ENCODE measurements around the gene SPACA6.

GRCh38 chr19:51737924-51738323 is 44.8 kb downstream of the SPACA6 start:
- TF ChIP-seq HDAC6 (IDR thresholded peaks at IDR 0.05; ENCODE audit: unreplicated experiment) (no peak), POLR2A (IDR thresholded peaks at IDR 0.05; ENCODE audit: low read depth, low read length) (no peak), MYC (IDR thresholded peaks at IDR 0.05; ENCODE audit: insufficient read depth, insufficient read length, insufficient replicate concordance, low read length, severe bottlenecking) (no peak), HSF1 (IDR thresholded peaks at IDR 0.05; ENCODE audit: low read depth, low read length) (no peak), CBX3 (IDR thresholded peaks at IDR 0.05; ENCODE audit: borderline replicate concordance, low read depth) (no peak), RAD51 (IDR thresholded peaks at IDR 0.05) (no peak), FOXK2 (IDR thresholded peaks at IDR 0.05) (no peak), SP1 (IDR thresholded peaks at IDR 0.05; ENCODE audit: low read depth, low read length) (no peak), BCL11A (IDR thresholded peaks at IDR 0.05; ENCODE audit: low read depth, low read length) (no peak), EP300 (IDR thresholded peaks at IDR 0.05; ENCODE audit: borderline replicate concordance in 1 of 2, control insufficient read depth in 1 of 2, low read depth in 2 of 2, low read length in 2 of 2) (no peak), PAX5 (IDR thresholded peaks at IDR 0.05; ENCODE audit: borderline replicate concordance, low read depth, low read length) (no peak), CEBPB (IDR thresholded peaks at IDR 0.05; ENCODE audit: borderline replicate concordance in 1 of 2, low read depth in 2 of 2, low read length in 2 of 2) (no peak)
- TF ChIP-seq, protein P1, sequence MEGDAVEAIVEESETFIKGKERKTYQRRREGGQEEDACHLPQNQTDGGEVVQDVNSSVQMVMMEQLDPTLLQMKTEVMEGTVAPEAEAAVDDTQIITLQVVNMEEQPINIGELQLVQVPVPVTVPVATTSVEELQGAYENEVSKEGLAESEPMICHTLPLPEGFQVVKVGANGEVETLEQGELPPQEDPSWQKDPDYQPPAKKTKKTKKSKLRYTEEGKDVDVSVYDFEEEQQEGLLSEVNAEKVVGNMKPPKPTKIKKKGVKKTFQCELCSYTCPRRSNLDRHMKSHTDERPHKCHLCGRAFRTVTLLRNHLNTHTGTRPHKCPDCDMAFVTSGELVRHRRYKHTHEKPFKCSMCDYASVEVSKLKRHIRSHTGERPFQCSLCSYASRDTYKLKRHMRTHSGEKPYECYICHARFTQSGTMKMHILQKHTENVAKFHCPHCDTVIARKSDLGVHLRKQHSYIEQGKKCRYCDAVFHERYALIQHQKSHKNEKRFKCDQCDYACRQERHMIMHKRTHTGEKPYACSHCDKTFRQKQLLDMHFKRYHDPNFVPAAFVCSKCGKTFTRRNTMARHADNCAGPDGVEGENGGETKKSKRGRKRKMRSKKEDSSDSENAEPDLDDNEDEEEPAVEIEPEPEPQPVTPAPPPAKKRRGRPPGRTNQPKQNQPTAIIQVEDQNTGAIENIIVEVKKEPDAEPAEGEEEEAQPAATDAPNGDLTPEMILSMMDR (IDR thresholded peaks at IDR 0.05 in 2 of 3, conservative IDR thresholded peaks at IDR 0.05 in 1 of 3; ENCODE audit: control insufficient read depth in 2 of 3, extremely low read depth in 1 of 3, insufficient read depth in 1 of 3, low read depth in 3 of 3, low read length in 3 of 3) = no peak

All from GM12878 (cell line).